ENCODE data around the gene LLGL1.

The LLGL1 gene

GRCh38 chr17:18225121-18225641 lies at the start of gene LLGL1:
TSS of gene LLGL1 (plus strand) at chr17:18225635. CDS start at chr17:18225683, 48 bp downstream.
- DNase-seq = peak; percentile 96 to 98

- no peak for DNase-seq
Measured at GRCh38 chr17:18176176-18176575, 49.3 kb upstream of the LLGL1 start.

GRCh38 chr17:18177133-18177532 lies 48.3 kb upstream of the LLGL1 start:
- DNase-seq = no peak

- DNase-seq = no peak
Measured at GRCh38 chr17:18177722-18178121, 47.7 kb upstream of the LLGL1 start.

GRCh38 chr17:18179196-18179595 lies 46.2 kb upstream of the LLGL1 start:
- DNase-seq = no peak

- no peak for DNase-seq
Measured at GRCh38 chr17:18179804-18180203, 45.6 kb upstream of the LLGL1 start.

GRCh38 chr17:18181358-18181757 lies 44.1 kb upstream of the LLGL1 start:
- peak; percentile 61 to 63 for DNase-seq

GRCh38 chr17:18182110-18182977 lies 43.1 kb upstream of the LLGL1 start:
- peak in 1 of 2 donors; percentile 13 for DNase-seq

GRCh38 chr17:18182978-18183333 lies 42.5 kb upstream of the LLGL1 start:
- peak; percentile 84 to 89 for DNase-seq

GRCh38 chr17:18183334-18184142 lies 41.9 kb upstream of the LLGL1 start, which contains the start of gene ALKBH5:
TSS of gene ALKBH5 (plus strand) at chr17:18183828. CDS start at chr17:18184244, 416 bp downstream.
- peak; percentile 97 for DNase-seq

- peak; percentile 74 to 76 for DNase-seq
Measured at GRCh38 chr17:18184143-18185031, 41.0 kb upstream of the LLGL1 start.

- DNase-seq = no peak
Measured at GRCh38 chr17:18185391-18185790, 40.0 kb upstream of the LLGL1 start.

- DNase-seq = no peak
Measured at GRCh38 chr17:18185832-18186626, 39.4 kb upstream of the LLGL1 start.

- DNase-seq = no peak
Measured at GRCh38 chr17:18186627-18186982, 38.8 kb upstream of the LLGL1 start.

- DNase-seq = no peak
Measured at GRCh38 chr17:18187226-18187625, 38.2 kb upstream of the LLGL1 start.

GRCh38 chr17:18187821-18188761 lies 37.3 kb upstream of the LLGL1 start:
- peak in 1 of 2 donors; percentile 29 for DNase-seq

GRCh38 chr17:18190628-18191235 lies 34.7 kb upstream of the LLGL1 start:
- DNase-seq = no peak

GRCh38 chr17:18191236-18191667 lies 34.2 kb upstream of the LLGL1 start:
- no peak for DNase-seq

- no peak for DNase-seq
Measured at GRCh38 chr17:18191967-18192366, 33.5 kb upstream of the LLGL1 start.

- DNase-seq = no peak
Measured at GRCh38 chr17:18194394-18194793, 31.0 kb upstream of the LLGL1 start.

Data from stimulated activated CD4-positive, alpha-beta T cell treated with anti-CD3 and anti-CD28 coated beads, Interleukin-2, amount 100 ng/mL, for 24 hours (primary cell).